HEK293 (cell line): ENCODE data around the gene MELK.

Source experiments
- CTCF ChIA-PET: fragments of 350-600 bp; formaldehyde crosslinking; extraction: SDS; loops from one replicate; lab custom pipeline; 2021; ENCODE audit warnings: antibody characterized with exemption; lab: Yijun Ruan, JAX
- POLR2A ChIA-PET: fragments of 300-600 bp; formaldehyde crosslinking; extraction: SDS; loops from one replicate; lab custom pipeline; 2020; ENCODE audit warnings: antibody characterized with exemption, inconsistent platforms; lab: Yijun Ruan, JAX
- H3K27ac ChIP-seq: fragments of 200-500 bp; sonication (Bioruptor generic); 2 replicates; pipeline ENCODE4 v1.5.1; 2014; ENCODE audit warnings: low read depth, low read length, control low read depth, inconsistent platforms; ENCODE audit errors: extremely low read depth
- H3K36me3 ChIP-seq, 2 experiments: fragments of 200-500 bp in 1 of 2; sonication (Bioruptor generic) in 1 of 2; 1 replicate in 1 of 2; 2 replicates in 1 of 2; pipeline ENCODE4 v1.5.1; 2014 to 2017; ENCODE audit warnings: inconsistent platforms in 2 of 2, low read length in 2 of 2; ENCODE audit not compliant: control insufficient read depth in 2 of 2, insufficient read depth in 1 of 2
- H3K4me1 ChIP-seq: fragments of 200-500 bp; sonication (Bioruptor generic); 2 replicates; pipeline ENCODE4 v1.5.1; 2014; ENCODE audit warnings: mild to moderate bottlenecking, low read length, inconsistent platforms; ENCODE audit not compliant: control insufficient read depth, insufficient read depth
- H3K4me3 ChIP-seq: 2 replicates; pipeline ENCODE4 v1.5.1; 2011; ENCODE audit warnings: low read depth, mild to moderate bottlenecking, control low read depth, low read length, moderate library complexity
- H3K9me3 ChIP-seq: fragments of 200-500 bp; sonication (Bioruptor generic); 2 replicates; pipeline ENCODE4 v1.5.1; 2014; ENCODE audit warnings: low read depth, low read length, inconsistent platforms; ENCODE audit not compliant: control insufficient read depth, insufficient read depth
- GFI1B ChIP-seq: fragments of 450-650 bp; formaldehyde crosslinking; IDR thresholded peaks from 2 replicates; pipeline ENCODE4 v1.5.1; 2016; ENCODE audit warnings: missing biosample characterization, missing genetic modification characterization
- GLI4 ChIP-seq: fragments of 450-650 bp; formaldehyde crosslinking; IDR thresholded peaks from 2 replicates; pipeline ENCODE4 v1.5.1; 2016; ENCODE audit warnings: missing biosample characterization, missing genetic modification characterization
- HOXA7 ChIP-seq: sonication (generic); formaldehyde crosslinking; IDR thresholded peaks from 2 replicates; pipeline ENCODE4 v1.8.1; 2022; ENCODE audit warnings: missing genetic modification reagents, borderline replicate concordance
- KLF8 ChIP-seq: fragments of 450-650 bp; formaldehyde crosslinking; IDR thresholded peaks from 2 replicates; pipeline ENCODE4 v1.5.1; 2016; ENCODE audit warnings: missing biosample characterization, missing genetic modification characterization
- SCRT1 ChIP-seq: fragments of 450-650 bp; formaldehyde crosslinking; IDR thresholded peaks from 2 replicates; pipeline ENCODE4 v1.5.1; 2016; ENCODE audit warnings: missing biosample characterization, missing genetic modification characterization, borderline replicate concordance
- ZNF292 ChIP-seq: fragments of 450-650 bp; formaldehyde crosslinking; IDR thresholded peaks from 2 replicates; pipeline ENCODE4 v1.5.1; 2016; ENCODE audit warnings: low read depth, missing biosample characterization, missing genetic modification characterization, borderline replicate concordance
- ZNF37A ChIP-seq: fragments of 450-650 bp; IDR thresholded peaks from 2 replicates; pipeline ENCODE4 v1.5.1; 2018; ENCODE audit warnings: missing biosample characterization, missing genetic modification characterization
- ZNF549 ChIP-seq: fragments of 450-650 bp; IDR thresholded peaks from 2 replicates; pipeline ENCODE4 v1.5.1; 2018; ENCODE audit warnings: missing biosample characterization, missing genetic modification characterization, mild to moderate bottlenecking, inconsistent platforms, moderate library complexity
- ZNF561 ChIP-seq: fragments of 450-650 bp; IDR thresholded peaks from 2 replicates; pipeline ENCODE4 v1.5.1; 2018; ENCODE audit warnings: missing biosample characterization, missing genetic modification characterization, borderline replicate concordance
- ZNF571 ChIP-seq: fragments of 450-650 bp; formaldehyde crosslinking; IDR thresholded peaks from 2 replicates; pipeline ENCODE4 v1.5.0; 2017; ENCODE audit warnings: missing biosample characterization, missing genetic modification characterization
- ZNF596 ChIP-seq: fragments of 450-650 bp; IDR thresholded peaks from 2 replicates; pipeline ENCODE4 v1.5.0; 2018; ENCODE audit warnings: missing biosample characterization, mild to moderate bottlenecking, missing genetic modification characterization, moderate library complexity
- ZNF624 ChIP-seq: fragments of 450-650 bp; formaldehyde crosslinking; IDR thresholded peaks from 2 replicates; pipeline ENCODE4 v1.5.1; 2017; ENCODE audit warnings: missing biosample characterization, missing genetic modification characterization
- ZNF76 ChIP-seq: fragments of 450-650 bp; formaldehyde crosslinking; IDR thresholded peaks from 2 replicates; pipeline ENCODE4; 2016; ENCODE audit warnings: low read depth, missing biosample characterization, missing genetic modification characterization, borderline replicate concordance
- ZNF792 ChIP-seq: fragments of 450-650 bp; formaldehyde crosslinking; IDR thresholded peaks from 2 replicates; pipeline ENCODE4 v1.5.1; 2016; ENCODE audit warnings: missing biosample characterization, missing genetic modification characterization
- TF ChIP-seq, protein P1 (sequence below): fragments of 450-650 bp; formaldehyde crosslinking; IDR thresholded peaks from 2 replicates; pipeline ENCODE4 v1.5.1; 2016; ENCODE audit warnings: missing biosample characterization, missing genetic modification characterization
- TF ChIP-seq, protein P2 (sequence below): fragments of 450-650 bp; formaldehyde crosslinking; IDR thresholded peaks from 2 replicates; pipeline ENCODE4 v1.5.1; 2016; ENCODE audit warnings: missing biosample characterization, missing genetic modification characterization
- TF ChIP-seq, protein P3 (sequence below): fragments of 450-650 bp; formaldehyde crosslinking; IDR thresholded peaks from 2 replicates; pipeline ENCODE4 v1.5.1; 2017; ENCODE audit warnings: missing biosample characterization, missing genetic modification characterization
- TF ChIP-seq, protein P4 (sequence below): fragments of 450-650 bp; formaldehyde crosslinking; IDR thresholded peaks from 2 replicates; pipeline ENCODE4 v1.5.1; 2016; ENCODE audit warnings: missing biosample characterization, missing genetic modification characterization
- TF ChIP-seq, protein P5 (sequence below): fragments of 450-650 bp; formaldehyde crosslinking; IDR thresholded peaks from 2 replicates; pipeline ENCODE4 v1.5.1; 2016; ENCODE audit warnings: missing biosample characterization, missing genetic modification characterization, borderline replicate concordance

The MELK gene

DNA sequence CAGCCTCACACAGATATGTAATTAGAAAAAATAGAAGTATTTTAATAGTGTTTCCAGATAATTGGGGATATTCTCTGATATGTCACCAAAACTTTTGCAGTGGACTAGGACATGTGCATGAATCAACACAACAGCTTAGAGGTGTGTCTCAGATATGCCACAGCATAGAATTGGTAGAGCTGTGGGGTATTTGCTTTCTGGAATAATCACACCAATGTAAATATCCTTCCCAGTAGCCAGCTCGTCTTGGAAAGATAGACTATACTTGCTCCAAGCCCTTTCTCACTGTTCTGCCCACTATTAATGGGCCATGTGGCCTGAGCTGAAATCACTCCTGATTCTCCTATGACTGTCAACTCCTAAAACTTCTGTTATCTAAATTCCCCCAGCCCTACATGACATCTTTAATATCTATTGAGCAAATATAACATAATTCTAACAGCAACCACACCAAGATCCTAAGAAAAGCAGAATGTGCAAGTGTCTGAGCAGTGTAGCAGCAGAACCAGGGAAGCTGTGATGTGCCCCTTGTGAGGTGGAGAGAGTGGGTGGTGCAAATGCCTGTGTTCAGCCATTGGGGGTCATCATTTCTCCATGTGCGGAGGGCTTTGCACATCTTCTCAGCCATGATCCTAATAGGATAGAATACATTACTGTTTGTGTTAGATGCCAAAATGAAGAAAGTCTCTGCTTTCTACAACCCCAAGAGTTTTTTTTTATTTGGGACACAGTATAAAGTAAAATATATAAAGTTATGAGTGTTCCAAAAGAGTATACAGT is 65.0 kb downstream of the MELK start (continued):
- TF ChIP-seq, protein P1, sequence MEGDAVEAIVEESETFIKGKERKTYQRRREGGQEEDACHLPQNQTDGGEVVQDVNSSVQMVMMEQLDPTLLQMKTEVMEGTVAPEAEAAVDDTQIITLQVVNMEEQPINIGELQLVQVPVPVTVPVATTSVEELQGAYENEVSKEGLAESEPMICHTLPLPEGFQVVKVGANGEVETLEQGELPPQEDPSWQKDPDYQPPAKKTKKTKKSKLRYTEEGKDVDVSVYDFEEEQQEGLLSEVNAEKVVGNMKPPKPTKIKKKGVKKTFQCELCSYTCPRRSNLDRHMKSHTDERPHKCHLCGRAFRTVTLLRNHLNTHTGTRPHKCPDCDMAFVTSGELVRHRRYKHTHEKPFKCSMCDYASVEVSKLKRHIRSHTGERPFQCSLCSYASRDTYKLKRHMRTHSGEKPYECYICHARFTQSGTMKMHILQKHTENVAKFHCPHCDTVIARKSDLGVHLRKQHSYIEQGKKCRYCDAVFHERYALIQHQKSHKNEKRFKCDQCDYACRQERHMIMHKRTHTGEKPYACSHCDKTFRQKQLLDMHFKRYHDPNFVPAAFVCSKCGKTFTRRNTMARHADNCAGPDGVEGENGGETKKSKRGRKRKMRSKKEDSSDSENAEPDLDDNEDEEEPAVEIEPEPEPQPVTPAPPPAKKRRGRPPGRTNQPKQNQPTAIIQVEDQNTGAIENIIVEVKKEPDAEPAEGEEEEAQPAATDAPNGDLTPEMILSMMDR (tag by site-specific recombination), result peak; percentile 31; the same call in 1 of the 2 replicates

DNA sequence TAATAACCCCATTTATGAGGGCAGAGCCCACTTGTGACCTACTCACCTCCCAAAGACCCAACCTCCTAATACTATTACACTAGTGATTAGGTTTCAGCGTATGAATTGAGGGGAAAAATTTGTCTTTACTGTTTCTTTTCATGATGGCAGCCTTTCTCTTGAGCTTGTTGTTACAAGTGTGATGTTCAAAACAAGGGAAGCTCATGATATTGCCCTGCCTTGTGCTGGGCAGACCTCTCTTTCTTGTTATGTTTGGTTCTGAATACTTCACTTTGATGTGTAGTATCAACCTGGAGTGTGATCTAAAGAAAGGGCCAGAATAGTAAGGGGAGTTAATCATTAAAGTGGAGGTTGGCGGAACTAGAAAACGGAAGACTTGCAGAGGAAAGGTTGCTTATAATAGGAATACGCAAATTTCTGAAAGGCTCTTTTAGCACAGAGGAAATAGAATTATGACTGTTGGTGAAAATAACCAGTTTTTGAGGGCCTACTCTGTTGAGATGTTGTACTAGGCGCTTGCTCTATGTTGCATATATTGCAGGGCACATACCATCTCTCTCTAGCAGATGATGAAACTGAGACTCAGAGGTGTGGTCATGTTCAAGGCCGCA is 68.2 kb downstream of the MELK start:
- TF ChIP-seq ZNF292 (tag by site-specific recombination) (no peak), KLF8 (tag by site-specific recombination) (no peak), ZNF76 (tag by site-specific recombination) (no peak), GLI4 (no peak)
- TF ChIP-seq, protein P2, sequence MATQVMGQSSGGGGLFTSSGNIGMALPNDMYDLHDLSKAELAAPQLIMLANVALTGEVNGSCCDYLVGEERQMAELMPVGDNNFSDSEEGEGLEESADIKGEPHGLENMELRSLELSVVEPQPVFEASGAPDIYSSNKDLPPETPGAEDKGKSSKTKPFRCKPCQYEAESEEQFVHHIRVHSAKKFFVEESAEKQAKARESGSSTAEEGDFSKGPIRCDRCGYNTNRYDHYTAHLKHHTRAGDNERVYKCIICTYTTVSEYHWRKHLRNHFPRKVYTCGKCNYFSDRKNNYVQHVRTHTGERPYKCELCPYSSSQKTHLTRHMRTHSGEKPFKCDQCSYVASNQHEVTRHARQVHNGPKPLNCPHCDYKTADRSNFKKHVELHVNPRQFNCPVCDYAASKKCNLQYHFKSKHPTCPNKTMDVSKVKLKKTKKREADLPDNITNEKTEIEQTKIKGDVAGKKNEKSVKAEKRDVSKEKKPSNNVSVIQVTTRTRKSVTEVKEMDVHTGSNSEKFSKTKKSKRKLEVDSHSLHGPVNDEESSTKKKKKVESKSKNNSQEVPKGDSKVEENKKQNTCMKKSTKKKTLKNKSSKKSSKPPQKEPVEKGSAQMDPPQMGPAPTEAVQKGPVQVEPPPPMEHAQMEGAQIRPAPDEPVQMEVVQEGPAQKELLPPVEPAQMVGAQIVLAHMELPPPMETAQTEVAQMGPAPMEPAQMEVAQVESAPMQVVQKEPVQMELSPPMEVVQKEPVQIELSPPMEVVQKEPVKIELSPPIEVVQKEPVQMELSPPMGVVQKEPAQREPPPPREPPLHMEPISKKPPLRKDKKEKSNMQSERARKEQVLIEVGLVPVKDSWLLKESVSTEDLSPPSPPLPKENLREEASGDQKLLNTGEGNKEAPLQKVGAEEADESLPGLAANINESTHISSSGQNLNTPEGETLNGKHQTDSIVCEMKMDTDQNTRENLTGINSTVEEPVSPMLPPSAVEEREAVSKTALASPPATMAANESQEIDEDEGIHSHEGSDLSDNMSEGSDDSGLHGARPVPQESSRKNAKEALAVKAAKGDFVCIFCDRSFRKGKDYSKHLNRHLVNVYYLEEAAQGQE, result no peak
- TF ChIP-seq, protein P3, sequence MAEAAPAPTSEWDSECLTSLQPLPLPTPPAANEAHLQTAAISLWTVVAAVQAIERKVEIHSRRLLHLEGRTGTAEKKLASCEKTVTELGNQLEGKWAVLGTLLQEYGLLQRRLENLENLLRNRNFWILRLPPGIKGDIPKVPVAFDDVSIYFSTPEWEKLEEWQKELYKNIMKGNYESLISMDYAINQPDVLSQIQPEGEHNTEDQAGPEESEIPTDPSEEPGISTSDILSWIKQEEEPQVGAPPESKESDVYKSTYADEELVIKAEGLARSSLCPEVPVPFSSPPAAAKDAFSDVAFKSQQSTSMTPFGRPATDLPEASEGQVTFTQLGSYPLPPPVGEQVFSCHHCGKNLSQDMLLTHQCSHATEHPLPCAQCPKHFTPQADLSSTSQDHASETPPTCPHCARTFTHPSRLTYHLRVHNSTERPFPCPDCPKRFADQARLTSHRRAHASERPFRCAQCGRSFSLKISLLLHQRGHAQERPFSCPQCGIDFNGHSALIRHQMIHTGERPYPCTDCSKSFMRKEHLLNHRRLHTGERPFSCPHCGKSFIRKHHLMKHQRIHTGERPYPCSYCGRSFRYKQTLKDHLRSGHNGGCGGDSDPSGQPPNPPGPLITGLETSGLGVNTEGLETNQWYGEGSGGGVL (tag by site-specific recombination), result no peak
- ChIA-PET CTCF (no interaction called here), POLR2A (no interaction called here)
- no peaks in the 10 kb centered on the region for H3K9me3 ChIP-seq
- no peak overlapping the region for H3K4me3 ChIP-seq
- no peak overlapping the region for H3K27ac ChIP-seq
- no peaks in the 10 kb centered on the region for H3K4me1 ChIP-seq
- peaks cover 32 to 81% of the 10 kb centered on the region in 2 experiments; a peak in 2 of 3 replicates for H3K36me3 ChIP-seq

DNA sequence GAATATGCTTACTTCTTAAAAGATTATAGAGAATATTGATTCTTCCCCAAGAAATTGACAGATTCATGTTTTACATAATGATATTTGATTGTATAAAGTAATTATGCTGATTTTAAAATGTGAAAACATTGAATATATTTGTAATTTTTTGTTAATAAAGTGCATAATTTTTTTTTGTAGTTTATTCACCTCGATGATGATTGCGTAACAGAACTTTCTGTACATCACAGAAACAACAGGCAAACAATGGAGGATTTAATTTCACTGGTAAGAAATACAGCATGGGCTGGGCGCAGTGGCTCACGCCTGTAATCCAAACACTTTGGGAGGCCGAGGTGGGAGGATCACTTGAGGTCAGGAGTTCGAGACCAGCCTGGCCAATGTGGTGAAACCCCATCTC is 70.1 kb downstream of the MELK start:
- Histone ChIP-seq H3K9me3 (no peaks in the 10 kb centered on the region), H3K4me1 (no peaks in the 10 kb centered on the region), H3K36me3 (peaks cover 29 to 86% of the 10 kb centered on the region in 2 experiments; a peak in 2 of 3 replicates), H3K4me3 (no peak overlapping the region), H3K27ac (no peak overlapping the region)
- CTCF ChIA-PET, result no interaction called here
- POLR2A ChIA-PET, result no interaction called here
- TF ChIP-seq ZNF624 (tag by site-specific recombination) (no peak), ZNF549 (tag by site-specific recombination) (no peak), ZNF561 (no peak), GFI1B (tag by site-specific recombination) (no peak), ZNF792 (no peak), ZNF596 (no peak), SCRT1 (tag by site-specific recombination) (no peak), ZNF37A (tag by site-specific recombination) (no peak), HOXA7 (CRISPR knock-in tag) (no peak), ZNF571 (tag by site-specific recombination) (no peak)
- TF ChIP-seq, protein P4, sequence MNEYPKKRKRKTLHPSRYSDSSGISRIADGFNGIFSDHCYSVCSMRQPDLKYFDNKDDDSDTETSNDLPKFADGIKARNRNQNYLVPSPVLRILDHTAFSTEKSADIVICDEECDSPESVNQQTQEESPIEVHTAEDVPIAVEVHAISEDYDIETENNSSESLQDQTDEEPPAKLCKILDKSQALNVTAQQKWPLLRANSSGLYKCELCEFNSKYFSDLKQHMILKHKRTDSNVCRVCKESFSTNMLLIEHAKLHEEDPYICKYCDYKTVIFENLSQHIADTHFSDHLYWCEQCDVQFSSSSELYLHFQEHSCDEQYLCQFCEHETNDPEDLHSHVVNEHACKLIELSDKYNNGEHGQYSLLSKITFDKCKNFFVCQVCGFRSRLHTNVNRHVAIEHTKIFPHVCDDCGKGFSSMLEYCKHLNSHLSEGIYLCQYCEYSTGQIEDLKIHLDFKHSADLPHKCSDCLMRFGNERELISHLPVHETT (tag by site-specific recombination), result no peak
- TF ChIP-seq, protein P5, sequence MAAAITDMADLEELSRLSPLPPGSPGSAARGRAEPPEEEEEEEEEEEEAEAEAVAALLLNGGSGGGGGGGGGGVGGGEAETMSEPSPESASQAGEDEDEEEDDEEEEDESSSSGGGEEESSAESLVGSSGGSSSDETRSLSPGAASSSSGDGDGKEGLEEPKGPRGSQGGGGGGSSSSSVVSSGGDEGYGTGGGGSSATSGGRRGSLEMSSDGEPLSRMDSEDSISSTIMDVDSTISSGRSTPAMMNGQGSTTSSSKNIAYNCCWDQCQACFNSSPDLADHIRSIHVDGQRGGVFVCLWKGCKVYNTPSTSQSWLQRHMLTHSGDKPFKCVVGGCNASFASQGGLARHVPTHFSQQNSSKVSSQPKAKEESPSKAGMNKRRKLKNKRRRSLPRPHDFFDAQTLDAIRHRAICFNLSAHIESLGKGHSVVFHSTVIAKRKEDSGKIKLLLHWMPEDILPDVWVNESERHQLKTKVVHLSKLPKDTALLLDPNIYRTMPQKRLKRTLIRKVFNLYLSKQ, result no peak
